ENCODE measurements around the gene FNTB. TPM values are rescaled to one million over a fixed set of nuclear protein-coding genes. Genes with fewer than 3 reads are reported as not detected.

FNTB gene
- total RNA-seq, 1 experiment from 2014 or later, result 20.7 TPM

- Histone ChIP-seq H3K18ac (ENCODE audit: insufficient read length, low read depth, low read length) (no peak overlapping the region), H3K79me2 (ENCODE audit: insufficient read depth, low read length) (no peaks in the 10 kb centered on the region; the same call in 1 of the 2 replicates), H3K14ac (ENCODE audit: insufficient read depth, low read length) (no peak overlapping the region), H3K79me1 (ENCODE audit: insufficient read depth, low read depth, low read length, poor library complexity, severe bottlenecking) (no peaks in the 10 kb centered on the region), H4K5ac (ENCODE audit: insufficient read length, low read depth, low read length) (no peak overlapping the region), H3K27ac (ENCODE audit: insufficient read length, low read depth, low read length) (no peak overlapping the region), H3K27me3 (ENCODE audit: insufficient read depth, low read length) (no peaks in the 10 kb centered on the region), H3K56ac (ENCODE audit: insufficient read length, low read depth, low read length) (no peak overlapping the region), H2BK20ac (ENCODE audit: low read depth, low read length, poor library complexity, severe bottlenecking) (no peak overlapping the region), H4K8ac (replicated peaks; ENCODE audit: insufficient read length, low read depth, low read length) (no peak overlapping the region), H3K23ac (ENCODE audit: insufficient read length, low read depth, low read length) (no peak overlapping the region), H2AFZ (ENCODE audit: low read length) (peak overlapping the region; percentile 82), H4K91ac (ENCODE audit: insufficient read length, low read depth, low read length) (no peak overlapping the region), H3K9me3 (ENCODE audit: control insufficient read depth, low read depth, low read length) (no peaks in the 10 kb centered on the region), H3K9ac (ENCODE audit: extremely low read depth, insufficient read length, low read length) (no peak overlapping the region), H4K20me1 (ENCODE audit: control insufficient read depth, insufficient read depth, insufficient read length) (no peaks in the 10 kb centered on the region), H3K23me2 (ENCODE audit: insufficient read length, low read depth, low read length, poor library complexity, severe bottlenecking) (peaks cover 3% of the 10 kb centered on the region), H2BK15ac (ENCODE audit: low read depth, low read length) (no peak overlapping the region), H2BK5ac (ENCODE audit: insufficient read length, low read length) (no peak overlapping the region), H2AK5ac (ENCODE audit: insufficient read length, low read length) (no peak overlapping the region), H3K4me2 (ENCODE audit: insufficient read depth, insufficient read length, low read length) (peak overlapping the region; percentile 84), H3T11ph (ENCODE audit: low read length) (no peak overlapping the region), H3K4ac (ENCODE audit: low read depth, low read length) (no peak overlapping the region), H2BK120ac (ENCODE audit: low read depth, low read length, poor library complexity, severe bottlenecking) (no peak overlapping the region), H3K4me1 (ENCODE audit: insufficient read depth, low read length) (peaks cover 4% of the 10 kb centered on the region; the same call in 1 of the 2 replicates), H2BK12ac (ENCODE audit: insufficient read length, low read depth, low read length) (no peak overlapping the region)
- TF ChIP-seq, protein P1, sequence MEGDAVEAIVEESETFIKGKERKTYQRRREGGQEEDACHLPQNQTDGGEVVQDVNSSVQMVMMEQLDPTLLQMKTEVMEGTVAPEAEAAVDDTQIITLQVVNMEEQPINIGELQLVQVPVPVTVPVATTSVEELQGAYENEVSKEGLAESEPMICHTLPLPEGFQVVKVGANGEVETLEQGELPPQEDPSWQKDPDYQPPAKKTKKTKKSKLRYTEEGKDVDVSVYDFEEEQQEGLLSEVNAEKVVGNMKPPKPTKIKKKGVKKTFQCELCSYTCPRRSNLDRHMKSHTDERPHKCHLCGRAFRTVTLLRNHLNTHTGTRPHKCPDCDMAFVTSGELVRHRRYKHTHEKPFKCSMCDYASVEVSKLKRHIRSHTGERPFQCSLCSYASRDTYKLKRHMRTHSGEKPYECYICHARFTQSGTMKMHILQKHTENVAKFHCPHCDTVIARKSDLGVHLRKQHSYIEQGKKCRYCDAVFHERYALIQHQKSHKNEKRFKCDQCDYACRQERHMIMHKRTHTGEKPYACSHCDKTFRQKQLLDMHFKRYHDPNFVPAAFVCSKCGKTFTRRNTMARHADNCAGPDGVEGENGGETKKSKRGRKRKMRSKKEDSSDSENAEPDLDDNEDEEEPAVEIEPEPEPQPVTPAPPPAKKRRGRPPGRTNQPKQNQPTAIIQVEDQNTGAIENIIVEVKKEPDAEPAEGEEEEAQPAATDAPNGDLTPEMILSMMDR (conservative IDR thresholded peaks at IDR 0.05), result peak; percentile 80
- H3K27ac Mint-ChIP-seq, result no peak overlapping the region
- no peak for DNase-seq
- peak overlapping the region; percentile 60 to 77 for H3K4me3 Mint-ChIP-seq
- peaks cover 0 to under 1% (median 0%) of the 10 kb centered on the region in 3 experiments; a peak in 1 of 7 replicates for H3K36me3 Mint-ChIP-seq (ENCODE audit: insufficient read depth in 1 of 3, low read depth in 3 of 3)
- H3K27me3 Mint-ChIP-seq (ENCODE audit: low read depth), result peaks cover 17% of the 10 kb centered on the region
- WGBS (ENCODE audit: extremely low coverage, insufficient read length, low lambda C conversion rate), result no CpG with 5 or more reads among the region's 15 CpGs
- peaks cover 13 to 33% of the 10 kb centered on the region in 2 experiments for H3K4me1 Mint-ChIP-seq
- no peaks in the 10 kb centered on the region for H3K9me3 Mint-ChIP-seq
Observed at GRCh38 chr14:64983439-64984310, 3.0 kb upstream of the FNTB start.

Measured in H9 (cell line).